HG03457 (cell line): ENCODE results near the gene BAG3.
"Not testable (repeated sequence)": the region's sequence is repeated elsewhere in the genome, so short reads cannot be mapped to it uniquely, and the experiment has no call there.

Source experiments
- ATAC-seq: cut with Tn5 transposase; IDR thresholded peaks from one replicate; pipeline ENCODE4 v1.9.1; 2021; ENCODE audit warnings: moderate number of reproducible peaks; ENCODE audit not compliant: unreplicated experiment

Gene BAG3

GRCh38 chr10:119640384-119640783 is 10.8 kb upstream of the BAG3 start:
- no peak for ATAC-seq

- no peak for ATAC-seq
These were observed 10.2 kb upstream of the BAG3 start for GRCh38 chr10:119640875-119641526.

- no peak for ATAC-seq
These were observed 8.5 kb upstream of the BAG3 start for GRCh38 chr10:119642556-119643111.

GRCh38 chr10:119643306-119644204 is 7.6 kb upstream of the BAG3 start:
- no peak for ATAC-seq

- ATAC-seq: no peak
These were observed 6.9 kb upstream of the BAG3 start for GRCh38 chr10:119644205-119644814.

- no peak for ATAC-seq
These were observed 6.2 kb upstream of the BAG3 start for GRCh38 chr10:119644994-119645393.

GRCh38 chr10:119650062-119650461 is 1.1 kb upstream of the BAG3 start:
- no peak for ATAC-seq

GRCh38 chr10:119651514-119652360 is 557 bp downstream of the BAG3 start:
- no peak for ATAC-seq

GRCh38 chr10:119652361-119652730 is 1.2 kb downstream of the BAG3 start:
- ATAC-seq: no peak

- ATAC-seq: no peak
These were observed 2.0 kb downstream of the BAG3 start for GRCh38 chr10:119653209-119653608.

GRCh38 chr10:119653916-119654315 is 2.7 kb downstream of the BAG3 start:
- ATAC-seq: no peak

- no peak for ATAC-seq
These were observed 3.4 kb downstream of the BAG3 start for GRCh38 chr10:119654540-119654939.

GRCh38 chr10:119655566-119656001 is 4.4 kb downstream of the BAG3 start:
- ATAC-seq: no peak

GRCh38 chr10:119656760-119657159 is 5.6 kb downstream of the BAG3 start:
- no peak for ATAC-seq

- no peak for ATAC-seq
These were observed 6.5 kb downstream of the BAG3 start for GRCh38 chr10:119657725-119658124.

- no peak for ATAC-seq
These were observed 7.1 kb downstream of the BAG3 start for GRCh38 chr10:119658274-119658673.

- no peak for ATAC-seq
These were observed 8.8 kb downstream of the BAG3 start for GRCh38 chr10:119659951-119660350.

- ATAC-seq: not testable (repeated sequence)
These were observed 11.0 kb downstream of the BAG3 start for GRCh38 chr10:119662076-119662605.

GRCh38 chr10:119663866-119664698 is 12.9 kb downstream of the BAG3 start:
- ATAC-seq: no peak
